Pancreas (tissue), 10 donors: ENCODE measurements around the gene CEND1. TPM values are rescaled to one million over a fixed set of nuclear protein-coding genes. Genes with fewer than 3 reads are reported as not detected.
A peak's percentile ranks its signal among the peaks of the same experiment; 100 is the strongest.

Source experiments
- ATAC-seq, 4 donors: fragments of 200-7000 bp; cut with Tn5 transposase; one replicate each; pipeline versions ENCODE4 v1.8.0 to v1.9.1; 2020; ENCODE audit warnings: mild to moderate bottlenecking in 4 of 4, moderate library complexity in 4 of 4
- DNase-seq, 6 donors: peaks; one replicate each; pipeline ENCODE4 v3.0.0-alpha.2; 2020
- FAIRE-seq: peaks from 2 replicates; lab custom pipeline; 2012; peaks lifted over from hg19 to GRCh38; lab: Jason Lieb, UNC
- H3K27ac ChIP-seq, 4 donors: fragments of 200-600 bp; sonication (generic); 1 replicate in 3 of 4; 2 replicates in 1 of 4; pipeline versions ENCODE4 v1.5.0 to v1.8.0; 2020
- H3K27me3 ChIP-seq, 4 donors: fragments of 200-600 bp; one replicate each; pipeline ENCODE4 v1.8.0; 2021
- H3K36me3 ChIP-seq, 3 donors: fragments of 200-600 bp; sonication (generic) in 1 of 3; one replicate each; pipeline versions ENCODE4 v1.5.0 to v1.8.0; 2020 to 2021
- H3K4me1 ChIP-seq, 3 donors: fragments of 200-600 bp; one replicate each; pipeline ENCODE4 v1.8.0; 2021
- H3K4me3 ChIP-seq, 4 donors: fragments of 200-600 bp; sonication (generic) in 2 of 4; one replicate each; pipeline versions ENCODE4 v1.5.0 to v1.8.0; 2020 to 2021
- H3K9me3 ChIP-seq, 4 donors: fragments of 200-600 bp; one replicate each; pipeline ENCODE4 v1.8.0; 2021
- CTCF ChIP-seq, 4 donors: fragments of 200-600 bp; sonication (generic) in 3 of 4; IDR thresholded peaks; one replicate each; pipeline versions ENCODE4 v1.5.0 to v1.8.0; 2021; ENCODE audit warnings: antibody characterized with exemption in 4 of 4
- WGBS, 2 donors: extraction: QIAGEN DNeasy Blood & Tissue Kit; methylation state at CpG; one replicate each; pipeline ENCODE4 v1.1.7; 2013; 5-methylcytosine and 5-hydroxymethylcytosine counted together
- intact Hi-C, 3 donors: fragments of 100-400 bp; cut with DNase I; formaldehyde crosslinking; loops; one replicate each; pipeline versions ENCODE4 v1.11.1 to v1.14.2; 2022
- polyA plus RNA-seq, 2 donors: library from polyadenylated mRNA; stranded (reverse); fragments of 200-250 nt; gene quantifications; one replicate each; pipeline ENCODE4 v1.2.3, GENCODE V29; 2013
- total RNA-seq, 6 donors: library from RNA; stranded (reverse); fragmentation: NEBNext Ultra II Directional in 4 of 6; extraction: Animal tissue kit (Norgen Biotek cat#: 25700) in 4 of 6; gene quantifications; one replicate each; pipeline versions ENCODE4 v1.2.1 to v1.2.4, GENCODE V29; 2021 to 2023
- donor health status: healthy with polysubstance abuse.
- donor health status: DM: no; HTN: no; CAD: no; lungs with moderate emphysema.
- donor health status: DM: no; HTN: no; CAD: no.
- donor health status: control.
- donor health status: control.
- donor health status: Bipolar disorder and iron deficiency.
- donor health status: DM: yes; HTN: yes; CAD: no.
- donor health status: DM: no; HTN: no; CAD: no.
- donor health status: DM: no; HTN: no; CAD: no.
- donor health status: DM: yes; HTN: yes; CAD: no.

Gene CEND1
- total and polyA plus RNA-seq, 8 donors: 0.12 to 0.42 (median 0.27) TPM; not detected in 5

- ATAC-seq (peak in 2 of 4 donors; percentile 0 to 2), FAIRE-seq (no peak), DNase-seq (peak in 2 of 6 donors; percentile 53 to 59)
- Histone ChIP-seq H3K27ac (peak overlapping the region; percentile 85 to 95 (median 88)), H3K4me3 (peak overlapping the region; percentile 71 to 86 (median 82)), H3K9me3 (no peaks in the 10 kb centered on the region), H3K4me1 (peaks cover 7 to 16% (median 15%) of the 10 kb centered on the region in 3 donors), H3K27me3 (no peaks in the 10 kb centered on the region), H3K36me3 (peaks cover 0 to 26% (median 9%) of the 10 kb centered on the region in 3 donors)
- TF ChIP-seq CTCF (IDR thresholded peaks at IDR 0.05): no peak
- WGBS, 2 donors: 15 to 22% methylated on average over 9 of the region's 9 CpGs
- intact Hi-C loops: no loop called here
Measured at GRCh38 chr11:833849-834311, 44.0 kb upstream of the CEND1 start.

- no peak for TF ChIP-seq CTCF (IDR thresholded peaks at IDR 0.05)
- Histone ChIP-seq H3K9me3 (no peaks in the 10 kb centered on the region), H3K4me1 (peaks cover 9 to 21% (median 21%) of the 10 kb centered on the region in 3 donors), H3K4me3 (peak overlapping the region; percentile 71 to 86 (median 82)), H3K27me3 (no peaks in the 10 kb centered on the region), H3K36me3 (peaks cover 0 to 20% (median 9%) of the 10 kb centered on the region in 3 donors), H3K27ac (peak overlapping the region; percentile 85 to 95 (median 88))
- FAIRE-seq (no peak), ATAC-seq (peak; percentile 13 to 45 (median 26)), DNase-seq (peak in 5 of 6 donors; percentile 71 to 90 (median 84))
- WGBS, 2 donors: 1 to 2% methylated on average over 36 to 55 of the region's 55 CpGs
- intact Hi-C loops: no loop called here
Measured at GRCh38 chr11:833114-833791, 43.4 kb upstream of the CEND1 start.

DNA sequence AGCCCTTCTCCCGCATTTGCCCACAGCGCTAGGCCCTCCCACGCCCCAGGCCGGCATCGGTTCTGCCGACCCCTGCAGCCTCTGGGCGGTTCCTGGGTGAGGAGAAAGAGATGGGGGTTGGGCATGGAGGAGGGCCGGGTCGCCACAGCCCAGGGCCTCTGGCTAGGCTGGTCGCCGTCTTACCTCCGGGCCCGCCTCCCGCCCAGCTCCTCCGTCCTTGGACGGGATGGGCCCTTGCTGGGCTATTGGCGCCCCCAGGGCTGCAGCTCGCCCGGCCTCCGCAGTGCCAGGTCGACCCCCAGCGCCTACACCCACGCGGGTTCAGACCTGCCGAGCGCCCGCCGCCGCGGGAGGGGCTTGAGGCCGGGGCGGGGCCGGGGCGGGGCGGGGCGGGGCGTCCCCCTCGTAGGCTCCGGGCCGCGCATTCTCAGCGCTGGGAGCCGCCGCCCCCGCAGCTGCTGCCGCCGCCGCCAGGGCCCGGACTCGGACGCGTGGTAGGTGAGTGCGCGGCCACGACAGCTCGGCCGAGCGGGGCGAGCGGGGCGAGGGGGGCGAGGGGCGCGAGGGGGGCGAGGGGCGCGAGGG lies 42.7 kb upstream of the CEND1 start, which contains the start of gene CD151:
TSS of gene CD151 (plus strand) at position 424 of the 585 bp plus-strand sequence. CDS start 3,118 bp downstream, outside the sequence.
- 1% methylated on average over 33 to 67 of the region's 67 CpGs for WGBS, 2 donors
- DNase-seq: peak in 4 of 6 donors; percentile 66 to 85 (median 74)
- H3K9me3 ChIP-seq: no peaks in the 10 kb centered on the region
- intact Hi-C loops: no loop called here
- ATAC-seq: peak; percentile 27 to 59 (median 39)
- H3K4me1 ChIP-seq: peaks cover 9 to 27% (median 24%) of the 10 kb centered on the region in 3 donors
- no peak for FAIRE-seq
- peak within 1 kb of the TSS; percentile 85 to 95 (median 88) for H3K27ac ChIP-seq
- H3K27me3 ChIP-seq: no peaks in the 10 kb centered on the region
- no peak for TF ChIP-seq CTCF (IDR thresholded peaks at IDR 0.05)
- H3K4me3 ChIP-seq: peak within 1 kb of the TSS; percentile 71 to 86 (median 82)
- H3K36me3 ChIP-seq: peaks cover 0 to 15% (median 4%) of the 10 kb centered on the region in 3 donors

DNA sequence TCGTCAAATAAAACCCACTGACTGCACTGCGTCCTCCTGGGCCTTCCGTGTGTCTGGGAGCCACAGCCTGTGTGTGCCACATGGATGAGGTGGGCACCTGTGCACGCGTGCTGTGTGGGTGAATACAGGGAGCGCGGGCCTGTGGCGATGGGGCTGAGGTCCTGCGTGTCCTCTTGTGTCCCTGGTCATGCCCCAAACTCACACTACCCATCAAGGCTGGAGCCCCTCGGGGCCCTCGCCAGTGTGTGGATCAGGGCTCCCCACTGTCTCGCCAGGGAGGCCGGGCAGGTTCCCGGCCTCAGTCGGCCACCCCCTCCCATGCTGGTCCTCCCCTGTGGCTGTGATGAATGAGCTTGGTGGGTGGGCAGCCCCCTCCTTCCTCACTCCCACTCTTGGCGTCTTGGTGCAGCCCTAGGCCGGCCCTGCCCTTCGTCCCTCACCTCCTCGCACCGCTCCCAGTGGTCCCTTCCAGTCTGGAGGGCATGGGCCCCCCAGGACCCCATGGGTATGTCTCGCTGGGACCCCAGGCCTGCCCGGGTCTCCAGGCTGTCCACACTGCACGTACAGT lies 42.2 kb upstream of the CEND1 start:
- peak overlapping the region; percentile 71 to 86 (median 82) for H3K4me3 ChIP-seq
- no peak for FAIRE-seq

More for the DNA sequence above, 42.2 kb upstream of the CEND1 start:
- H3K4me1 ChIP-seq: peaks cover 9 to 27% (median 24%) of the 10 kb centered on the region in 3 donors
- intact Hi-C loops: no loop called here
- H3K27me3 ChIP-seq: no peaks in the 10 kb centered on the region
- WGBS, 2 donors: 56 to 65% methylated on average over 23 of the region's 23 CpGs
- H3K9me3 ChIP-seq: no peaks in the 10 kb centered on the region
- TF ChIP-seq CTCF (IDR thresholded peaks at IDR 0.05): no peak
- ATAC-seq: no peak
- DNase-seq: peak in 3 of 6 donors; percentile 38 to 86 (median 61)
- peaks cover 0 to 9% (median 0%) of the 10 kb centered on the region in 3 donors for H3K36me3 ChIP-seq
- H3K27ac ChIP-seq: peak overlapping the region; percentile 72 to 95 (median 88)
